MCF 10A (cell line): ENCODE measurements around the gene ST6GALNAC4. TPM values are rescaled to one million over a fixed set of nuclear protein-coding genes. Genes with fewer than 3 reads are reported as not detected.
"Not testable (repeated sequence)": the region's sequence is repeated elsewhere in the genome, so short reads cannot be mapped to it uniquely, and the experiment has no call there.

Source experiments
- BruUV-seq: library from RNA; stranded (reverse); fragments of 400-500 nt; replicated peaks from 2 replicates; lab custom pipeline; 2021; lab: Mats Ljungman, UMichigan
- CTCF ChIA-PET: fragments of 300-600 bp; sonication (Branson Sonifier 250); formaldehyde crosslinking; extraction: SDS; loops from one replicate; lab custom pipeline; 2021; ENCODE audit warnings: antibody characterized with exemption, inconsistent platforms; lab: Yijun Ruan, JAX
- POLR2A ChIA-PET: fragments of 300-600, 350-650 bp; sonication (Branson Sonifier 250); formaldehyde crosslinking; extraction: SDS; loops from one replicate; lab custom pipeline; 2020; ENCODE audit warnings: antibody characterized with exemption, inconsistent platforms; lab: Yijun Ruan, JAX
- DNase-seq: peaks from one replicate; pipeline ENCODE4 v3.0.0-alpha.2; 2018; ENCODE audit not compliant: unreplicated experiment
- H3K27ac Mint-ChIP-seq: one replicate; pipeline ENCODE4 v1.8.0; 2022; ENCODE audit warnings: mild to moderate bottlenecking, low read depth, mixed read lengths; ENCODE audit not compliant: unreplicated experiment
- H3K27me3 Mint-ChIP-seq: one replicate; pipeline ENCODE4 v1.8.0; 2022; ENCODE audit warnings: mixed read lengths; ENCODE audit not compliant: insufficient read depth, unreplicated experiment
- H3K36me3 Mint-ChIP-seq: one replicate; pipeline ENCODE4 v1.8.0; 2022; ENCODE audit warnings: mild to moderate bottlenecking, moderate library complexity, mixed read lengths; ENCODE audit not compliant: insufficient read depth, unreplicated experiment
- H3K4me1 Mint-ChIP-seq: one replicate; pipeline ENCODE4 v1.8.0; 2022; ENCODE audit warnings: mixed read lengths; ENCODE audit not compliant: insufficient read depth, unreplicated experiment
- H3K4me3 Mint-ChIP-seq: one replicate; pipeline ENCODE4 v1.8.0; 2022; ENCODE audit warnings: mild to moderate bottlenecking, moderate library complexity, mixed read lengths; ENCODE audit not compliant: unreplicated experiment
- H3K9me3 Mint-ChIP-seq: one replicate; pipeline ENCODE4 v1.8.0; 2022; ENCODE audit warnings: mixed read lengths; ENCODE audit not compliant: unreplicated experiment
- CTCF ChIP-seq: fragments of 200-600 bp; IDR thresholded peaks from one replicate; pipeline ENCODE4 v1.8.0; 2022; ENCODE audit warnings: antibody characterized with exemption, mild to moderate bottlenecking; ENCODE audit not compliant: unreplicated experiment
- intact Hi-C: fragments of 100-400 bp; cut with micrococcal nuclease; formaldehyde crosslinking; loops from 2 replicates; pipeline ENCODE4 v1.14.1; 2022
- total RNA-seq: library from RNA; stranded (reverse); gene quantifications from 2 replicates; pipeline ENCODE4 v1.2.3, GENCODE V29; 2022

The ST6GALNAC4 gene
- total RNA-seq, 1 experiment from 2014 or later: 39.5 TPM

GRCh38 chr9:127884427-127884911 lies 32.4 kb downstream of the ST6GALNAC4 start:
- no peaks in the 10 kb centered on the region for H3K27me3 Mint-ChIP-seq
- peaks cover 15% of the 10 kb centered on the region for H3K36me3 Mint-ChIP-seq
- ChIA-PET POLR2A (interaction anchor here (1.3 kb wide), 1 partner anchor 31 kb away, joined by 3 read pairs; no protein-coding TSS in a partner anchor), CTCF (interaction anchor here (0.5 to 1.6 kb wide), 3 partner anchors 14 to 92 kb away, joined by 3 to 5 read pairs (median 3); no protein-coding TSS in a partner anchor)
- TF ChIP-seq CTCF: no peak
- H3K27ac Mint-ChIP-seq: no peak overlapping the region
- no peak for DNase-seq
- no peaks in the 10 kb centered on the region for H3K9me3 Mint-ChIP-seq
- no TSS peak for BruUV-seq
- no peak overlapping the region for H3K4me3 Mint-ChIP-seq
- H3K4me1 Mint-ChIP-seq: no peaks in the 10 kb centered on the region
- intact Hi-C loops: no loop called here

- no peak overlapping the region for H3K27ac Mint-ChIP-seq
- TF ChIP-seq CTCF: no peak
- CTCF ChIA-PET: interaction anchor here (0.5 to 0.7 kb wide), 3 partner anchors 14 to 99 kb away, joined by 3 to 5 read pairs (median 3); no protein-coding TSS in a partner anchor
These were observed 32.9 kb downstream of the ST6GALNAC4 start for GRCh38 chr9:127883959-127884358.

GRCh38 chr9:127881715-127882114 lies 35.1 kb downstream of the ST6GALNAC4 start:
- intact Hi-C loops: not testable (repeated sequence)

More at GRCh38 chr9:127883959-127884358, 32.9 kb downstream of the ST6GALNAC4 start:
- H3K36me3 Mint-ChIP-seq: peaks cover 15% of the 10 kb centered on the region
- BruUV-seq: no TSS peak
- no peaks in the 10 kb centered on the region for H3K27me3 Mint-ChIP-seq
- no peaks in the 10 kb centered on the region for H3K4me1 Mint-ChIP-seq
- POLR2A ChIA-PET: no interaction called here
- intact Hi-C loops: no loop called here
- H3K9me3 Mint-ChIP-seq: no peaks in the 10 kb centered on the region
- no peak overlapping the region for H3K4me3 Mint-ChIP-seq
- DNase-seq: no peak

GRCh38 chr9:127880143-127880542 lies 36.7 kb downstream of the ST6GALNAC4 start:
- POLR2A ChIA-PET: interaction anchor here (0.7 kb wide), 1 partner anchor 39 kb away, joined by 3 read pairs; no protein-coding TSS in a partner anchor
- no peak for DNase-seq
- intact Hi-C loops: no loop called here
- Mint-ChIP-seq H3K4me3 (no peak overlapping the region), H3K27ac (no peak overlapping the region), H3K9me3 (no peaks in the 10 kb centered on the region), H3K27me3 (no peaks in the 10 kb centered on the region), H3K4me1 (peaks cover 8% of the 10 kb centered on the region), H3K36me3 (peaks cover 11% of the 10 kb centered on the region)
- no peak for TF ChIP-seq CTCF
- no TSS peak for BruUV-seq
- CTCF ChIA-PET: interaction anchor here (2.0 kb wide), 1 partner anchor 10 kb away, joined by 8 read pairs; no protein-coding TSS in a partner anchor

More at GRCh38 chr9:127881715-127882114, 35.1 kb downstream of the ST6GALNAC4 start:
- ChIA-PET POLR2A (interaction anchor here (0.7 to 1.2 kb wide), 4 partner anchors 8 to 64 kb away, joined by 3 to 5 read pairs (median 4); no protein-coding TSS in a partner anchor), CTCF (interaction anchor here (0.7 to 2.0 kb wide), 3 partner anchors 12 to 40 kb away, joined by 3 to 8 read pairs (median 4); no protein-coding TSS in a partner anchor)
- BruUV-seq, H3K27me3 Mint-ChIP-seq, H3K27ac Mint-ChIP-seq, H3K9me3 Mint-ChIP-seq, H3K4me1 Mint-ChIP-seq, H3K4me3 Mint-ChIP-seq, DNase-seq: not testable (repeated sequence)
- H3K36me3 Mint-ChIP-seq: peaks cover 11% of the 10 kb centered on the region
